Skin epidermis (tissue), 12 donors: ENCODE measurements around the gene DNAH14.
A peak's percentile ranks its signal among the peaks of the same experiment; 100 is the strongest.

Experiments
- H3K27ac ChIP-seq, 21 experiments: fragments of 200-600 bp; sonication (generic) in 11 of 21; one replicate each; pipeline ENCODE4 v1.5.0; 2020; ENCODE audit warnings: mild to moderate bottlenecking in 3 of 21, inconsistent platforms in 2 of 21, moderate library complexity in 2 of 21
- H3K4me3 ChIP-seq, 7 experiments: fragments of 200-600 bp; sonication (generic) in 2 of 7; one replicate each; pipeline ENCODE4 v1.5.0; 2020; ENCODE audit warnings: inconsistent platforms in 2 of 7, mild to moderate bottlenecking in 2 of 7, moderate library complexity in 1 of 7

Gene DNAH14

GRCh38 chr1:225437710-225438437 is 508.4 kb downstream of the DNAH14 start:
- Histone ChIP-seq H3K27ac (no peak overlapping the region), H3K4me3 (no peak overlapping the region)

GRCh38 chr1:225440380-225441221 is 511.1 kb downstream of the DNAH14 start:
- H3K4me3 ChIP-seq: no peak overlapping the region

GRCh38 chr1:225441314-225442122 is 512.0 kb downstream of the DNAH14 start:
- no peak overlapping the region for H3K4me3 ChIP-seq
- H3K27ac ChIP-seq: peak overlapping the region in 1 of 21 experiments; percentile 32

More at GRCh38 chr1:225440380-225441221, 511.1 kb downstream of the DNAH14 start:
- H3K27ac ChIP-seq: no peak overlapping the region

GRCh38 chr1:225442123-225442505 is 512.6 kb downstream of the DNAH14 start:
- Histone ChIP-seq H3K27ac (peak overlapping the region in 1 of 21 experiments; percentile 32), H3K4me3 (no peak overlapping the region)

GRCh38 chr1:225445639-225446594 is 516.4 kb downstream of the DNAH14 start:
- Histone ChIP-seq H3K27ac (peak overlapping the region in 20 of 21 experiments; percentile 0 to 85 (median 69)), H3K4me3 (no peak overlapping the region)

- H3K4me3 ChIP-seq: no peak overlapping the region
- H3K27ac ChIP-seq: peak overlapping the region in 18 of 21 experiments; percentile 1 to 85 (median 69)
These were observed 517.1 kb downstream of the DNAH14 start for GRCh38 chr1:225446595-225446960.

- H3K27ac ChIP-seq: peak overlapping the region in 17 of 21 experiments; percentile 1 to 85 (median 69)
- H3K4me3 ChIP-seq: no peak overlapping the region
These were observed 517.6 kb downstream of the DNAH14 start for GRCh38 chr1:225446981-225447615.

- no peak overlapping the region for H3K4me3 ChIP-seq
- H3K27ac ChIP-seq: peak overlapping the region in 5 of 21 experiments; percentile 7 to 80 (median 53)
These were observed 518.2 kb downstream of the DNAH14 start for GRCh38 chr1:225447650-225448089.

- no peak overlapping the region for H3K4me3 ChIP-seq
- H3K27ac ChIP-seq: peak overlapping the region in 6 of 21 experiments; percentile 11 to 58 (median 32)
These were observed 518.8 kb downstream of the DNAH14 start for GRCh38 chr1:225448146-225448805.
